GM23338 (cell line): ENCODE results near the gene ASGR1. TPM values are rescaled to one million over a fixed set of nuclear protein-coding genes. Genes with fewer than 3 reads are reported as not detected.

Source experiments
- ATAC-seq: fragments of 200-7000 bp; cut with Tn5 transposase; 3 replicates; pipeline ENCODE4 v1.9.1; 2020
- DNase-seq: peaks from one replicate; pipeline ENCODE4 v3.0.0-alpha.2; 2015; ENCODE audit warnings: low spot score
- H2AFZ ChIP-seq: fragments of 200-600 bp; sonication (generic); 2 replicates; pipeline ENCODE4 v1.8.0; 2016; ENCODE audit warnings: antibody characterized with exemption, mild to moderate bottlenecking, moderate library complexity
- H3F3A ChIP-seq: fragments of 200-600 bp; sonication (generic); replicated peaks from 2 replicates; pipeline ENCODE4 v1.8.0; 2017; ENCODE audit warnings: antibody characterized with exemption, mixed run types, low read depth
- H3K27ac ChIP-seq: fragments of 200-600 bp; sonication (generic); 2 replicates; pipeline ENCODE4 v1.6.1; 2016; ENCODE audit warnings: low read depth
- H3K27me3 ChIP-seq: fragments of 200-600 bp; sonication (generic); 2 replicates; pipeline ENCODE4 v1.8.0; 2016; ENCODE audit warnings: mild to moderate bottlenecking, mixed run types, moderate library complexity; ENCODE audit not compliant: insufficient read depth
- H3K36me3 ChIP-seq: fragments of 200-600 bp; sonication (generic); 2 replicates; pipeline ENCODE4 v1.8.0; 2016; ENCODE audit warnings: mild to moderate bottlenecking; ENCODE audit not compliant: insufficient read depth
- H3K4me1 ChIP-seq: fragments of 200-600 bp; sonication (generic); 2 replicates; pipeline ENCODE4 v1.8.0; 2016; ENCODE audit warnings: mild to moderate bottlenecking, moderate library complexity; ENCODE audit not compliant: insufficient read depth
- H3K4me2 ChIP-seq: fragments of 200-600 bp; sonication (generic); 2 replicates; pipeline ENCODE4 v1.7.1; 2017; ENCODE audit warnings: mixed run types
- H3K4me3 ChIP-seq: fragments of 200-600 bp; sonication (generic); 2 replicates; pipeline ENCODE4 v1.6.1; 2016; ENCODE audit warnings: mixed run types
- H3K79me2 ChIP-seq: fragments of 200-600 bp; sonication (generic); replicated peaks from 2 replicates; pipeline ENCODE4 v1.8.0; 2017; ENCODE audit warnings: mild to moderate bottlenecking; ENCODE audit not compliant: insufficient read depth
- H3K9me2 ChIP-seq: fragments of 200-600 bp; sonication (generic); 2 replicates; pipeline ENCODE4 v1.8.0; 2017; ENCODE audit not compliant: insufficient read depth
- H4K20me1 ChIP-seq: fragments of 200-600 bp; sonication (generic); replicated peaks from 2 replicates; pipeline ENCODE4 v1.8.0; 2017; ENCODE audit warnings: mild to moderate bottlenecking; ENCODE audit not compliant: insufficient read depth
- H3K27ac Mint-ChIP-seq: 2 replicates; pipeline ENCODE4 v1.8.0; 2020; ENCODE audit warnings: inconsistent platforms, mild to moderate bottlenecking, moderate library complexity, mixed read lengths
- H3K27me3 Mint-ChIP-seq: 3 replicates; pipeline ENCODE4 v1.8.0; 2022; ENCODE audit warnings: low read depth, mild to moderate bottlenecking, moderate library complexity, mixed read lengths, inconsistent platforms; ENCODE audit not compliant: insufficient read depth, poor library complexity
- H3K36me3 Mint-ChIP-seq: 3 replicates; pipeline ENCODE4 v1.8.0; 2021; ENCODE audit warnings: low read depth, mild to moderate bottlenecking, inconsistent platforms, moderate library complexity, mixed read lengths
- H3K4me1 Mint-ChIP-seq: 3 replicates; pipeline ENCODE4 v1.8.0; 2020; ENCODE audit warnings: mild to moderate bottlenecking, inconsistent platforms, mixed read lengths
- H3K4me3 Mint-ChIP-seq: 3 replicates; pipeline ENCODE4 v1.8.0; 2021; ENCODE audit warnings: moderate library complexity, mild to moderate bottlenecking, inconsistent platforms, mixed read lengths
- H3K9me3 Mint-ChIP-seq: 3 replicates; pipeline ENCODE4 v1.8.0; 2020; ENCODE audit warnings: moderate library complexity, mild to moderate bottlenecking, inconsistent platforms, mixed read lengths
- CREB1 ChIP-seq: fragments of 250-450 bp; sonication (Bioruptor Pico); IDR thresholded peaks from 2 replicates; pipeline ENCODE4 v1.5.0; 2020; ENCODE audit warnings: low read depth, mild to moderate bottlenecking, moderate library complexity
- EZH2 ChIP-seq: fragments of 200-600 bp; sonication (generic); IDR thresholded peaks from one replicate; pipeline ENCODE4 v1.8.0; 2017; ENCODE audit warnings: antibody characterized with exemption, mild to moderate bottlenecking, low read depth; ENCODE audit not compliant: unreplicated experiment
- EZH2phosphoT487 ChIP-seq: fragments of 200-600 bp; sonication (generic); IDR thresholded peaks from one replicate; pipeline ENCODE4 v1.8.1; 2018; ENCODE audit warnings: antibody characterized with exemption; ENCODE audit not compliant: unreplicated experiment
- JUNB ChIP-seq: IDR thresholded peaks from one replicate; pipeline ENCODE4 v1.6.1; 2016; ENCODE audit warnings: antibody characterized with exemption; ENCODE audit not compliant: unreplicated experiment
- NANOG ChIP-seq: IDR thresholded peaks from 2 replicates; pipeline ENCODE4 v1.6.1; 2016; ENCODE audit warnings: antibody characterized with exemption, borderline replicate concordance
- ZNF114 ChIP-seq: fragments of 250-450 bp; sonication (Bioruptor Pico); IDR thresholded peaks from 2 replicates; pipeline ENCODE4 v1.5.0; 2020; ENCODE audit warnings: mild to moderate bottlenecking, moderate library complexity
- polyA plus RNA-seq: library from polyadenylated mRNA; unstranded; fragments of >200 nt; fragmentation: Nextera tagmentation; extraction: Ambion mirVana; gene quantifications from 2 replicates; pipeline ENCODE4 v1.2.1, GENCODE V29; 2016
- total RNA-seq: library from RNA; depleted of rRNA; stranded (reverse); fragments of >200 nt; shearing (Covaris generic); gene quantifications from 2 replicates; pipeline ENCODE4 v1.2.3, GENCODE V29; 2014
- TF ChIP-seq, protein P1 (sequence below): fragments of 250-450 bp; sonication (Bioruptor Pico); IDR thresholded peaks from 2 replicates; pipeline ENCODE4 v1.5.0; 2020; ENCODE audit warnings: mild to moderate bottlenecking, moderate library complexity
- TF ChIP-seq, protein P2 (sequence below): IDR thresholded peaks from one replicate; pipeline ENCODE4 v1.6.1; 2018; ENCODE audit warnings: antibody characterized with exemption; ENCODE audit not compliant: unreplicated experiment
- TF ChIP-seq, protein P3 (sequence below), 2 experiments: fragments of 200-600 bp in 1 of 2; sonication (generic) in 1 of 2; conservative IDR thresholded peaks; 2 replicates each; pipeline versions ENCODE4 v1.5.1 to v1.6.1; 2016 to 2017; ENCODE audit warnings: antibody characterized with exemption in 2 of 2, low read depth in 2 of 2, mild to moderate bottlenecking in 2 of 2, moderate library complexity in 1 of 2

Gene ASGR1
- total and polyA plus RNA-seq, 2 experiments from 2014 or later: 8.3 to 9.0 TPM

DNA sequence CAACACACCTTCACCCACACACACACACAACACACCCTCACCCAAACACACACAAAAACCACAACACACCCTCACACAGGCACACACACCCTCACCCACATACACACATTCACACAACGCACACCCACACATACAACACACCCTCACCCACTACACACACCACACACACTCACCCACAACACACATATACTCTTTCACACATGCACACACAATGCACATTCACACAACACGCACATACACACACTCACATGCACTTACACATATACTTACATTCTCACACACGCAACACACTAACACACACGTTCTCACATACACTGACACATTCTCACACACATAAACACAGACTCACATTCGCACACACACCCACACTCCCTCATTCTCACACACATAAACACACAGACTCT lies 3.8 kb downstream of the ASGR1 start:
- Histone ChIP-seq H3K27ac (no peak overlapping the region), H3K9me2 (no peaks in the 10 kb centered on the region), H3K4me3 (no peak overlapping the region), H2AFZ (no peak overlapping the region), H3K4me2 (no peak overlapping the region), H3K27me3 (peaks cover 60% of the 10 kb centered on the region), H3F3A (peaks cover 21% of the 10 kb centered on the region), H3K79me2 (no peaks in the 10 kb centered on the region), H3K4me1 (peaks cover 4% of the 10 kb centered on the region; the same call in 1 of the 2 replicates), H4K20me1 (no peaks in the 10 kb centered on the region), H3K36me3 (no peaks in the 10 kb centered on the region)
- Mint-ChIP-seq H3K27ac (no peak overlapping the region), H3K27me3 (peaks cover 16% of the 10 kb centered on the region), H3K4me1 (peaks cover 12% of the 10 kb centered on the region; the same call in 2 of the 3 replicates), H3K36me3 (peaks cover 5% of the 10 kb centered on the region; the same call in 2 of the 3 replicates), H3K4me3 (no peak overlapping the region), H3K9me3 (no peaks in the 10 kb centered on the region)
- ATAC-seq (no peak), DNase-seq (no peak)
- TF ChIP-seq, protein P1, sequence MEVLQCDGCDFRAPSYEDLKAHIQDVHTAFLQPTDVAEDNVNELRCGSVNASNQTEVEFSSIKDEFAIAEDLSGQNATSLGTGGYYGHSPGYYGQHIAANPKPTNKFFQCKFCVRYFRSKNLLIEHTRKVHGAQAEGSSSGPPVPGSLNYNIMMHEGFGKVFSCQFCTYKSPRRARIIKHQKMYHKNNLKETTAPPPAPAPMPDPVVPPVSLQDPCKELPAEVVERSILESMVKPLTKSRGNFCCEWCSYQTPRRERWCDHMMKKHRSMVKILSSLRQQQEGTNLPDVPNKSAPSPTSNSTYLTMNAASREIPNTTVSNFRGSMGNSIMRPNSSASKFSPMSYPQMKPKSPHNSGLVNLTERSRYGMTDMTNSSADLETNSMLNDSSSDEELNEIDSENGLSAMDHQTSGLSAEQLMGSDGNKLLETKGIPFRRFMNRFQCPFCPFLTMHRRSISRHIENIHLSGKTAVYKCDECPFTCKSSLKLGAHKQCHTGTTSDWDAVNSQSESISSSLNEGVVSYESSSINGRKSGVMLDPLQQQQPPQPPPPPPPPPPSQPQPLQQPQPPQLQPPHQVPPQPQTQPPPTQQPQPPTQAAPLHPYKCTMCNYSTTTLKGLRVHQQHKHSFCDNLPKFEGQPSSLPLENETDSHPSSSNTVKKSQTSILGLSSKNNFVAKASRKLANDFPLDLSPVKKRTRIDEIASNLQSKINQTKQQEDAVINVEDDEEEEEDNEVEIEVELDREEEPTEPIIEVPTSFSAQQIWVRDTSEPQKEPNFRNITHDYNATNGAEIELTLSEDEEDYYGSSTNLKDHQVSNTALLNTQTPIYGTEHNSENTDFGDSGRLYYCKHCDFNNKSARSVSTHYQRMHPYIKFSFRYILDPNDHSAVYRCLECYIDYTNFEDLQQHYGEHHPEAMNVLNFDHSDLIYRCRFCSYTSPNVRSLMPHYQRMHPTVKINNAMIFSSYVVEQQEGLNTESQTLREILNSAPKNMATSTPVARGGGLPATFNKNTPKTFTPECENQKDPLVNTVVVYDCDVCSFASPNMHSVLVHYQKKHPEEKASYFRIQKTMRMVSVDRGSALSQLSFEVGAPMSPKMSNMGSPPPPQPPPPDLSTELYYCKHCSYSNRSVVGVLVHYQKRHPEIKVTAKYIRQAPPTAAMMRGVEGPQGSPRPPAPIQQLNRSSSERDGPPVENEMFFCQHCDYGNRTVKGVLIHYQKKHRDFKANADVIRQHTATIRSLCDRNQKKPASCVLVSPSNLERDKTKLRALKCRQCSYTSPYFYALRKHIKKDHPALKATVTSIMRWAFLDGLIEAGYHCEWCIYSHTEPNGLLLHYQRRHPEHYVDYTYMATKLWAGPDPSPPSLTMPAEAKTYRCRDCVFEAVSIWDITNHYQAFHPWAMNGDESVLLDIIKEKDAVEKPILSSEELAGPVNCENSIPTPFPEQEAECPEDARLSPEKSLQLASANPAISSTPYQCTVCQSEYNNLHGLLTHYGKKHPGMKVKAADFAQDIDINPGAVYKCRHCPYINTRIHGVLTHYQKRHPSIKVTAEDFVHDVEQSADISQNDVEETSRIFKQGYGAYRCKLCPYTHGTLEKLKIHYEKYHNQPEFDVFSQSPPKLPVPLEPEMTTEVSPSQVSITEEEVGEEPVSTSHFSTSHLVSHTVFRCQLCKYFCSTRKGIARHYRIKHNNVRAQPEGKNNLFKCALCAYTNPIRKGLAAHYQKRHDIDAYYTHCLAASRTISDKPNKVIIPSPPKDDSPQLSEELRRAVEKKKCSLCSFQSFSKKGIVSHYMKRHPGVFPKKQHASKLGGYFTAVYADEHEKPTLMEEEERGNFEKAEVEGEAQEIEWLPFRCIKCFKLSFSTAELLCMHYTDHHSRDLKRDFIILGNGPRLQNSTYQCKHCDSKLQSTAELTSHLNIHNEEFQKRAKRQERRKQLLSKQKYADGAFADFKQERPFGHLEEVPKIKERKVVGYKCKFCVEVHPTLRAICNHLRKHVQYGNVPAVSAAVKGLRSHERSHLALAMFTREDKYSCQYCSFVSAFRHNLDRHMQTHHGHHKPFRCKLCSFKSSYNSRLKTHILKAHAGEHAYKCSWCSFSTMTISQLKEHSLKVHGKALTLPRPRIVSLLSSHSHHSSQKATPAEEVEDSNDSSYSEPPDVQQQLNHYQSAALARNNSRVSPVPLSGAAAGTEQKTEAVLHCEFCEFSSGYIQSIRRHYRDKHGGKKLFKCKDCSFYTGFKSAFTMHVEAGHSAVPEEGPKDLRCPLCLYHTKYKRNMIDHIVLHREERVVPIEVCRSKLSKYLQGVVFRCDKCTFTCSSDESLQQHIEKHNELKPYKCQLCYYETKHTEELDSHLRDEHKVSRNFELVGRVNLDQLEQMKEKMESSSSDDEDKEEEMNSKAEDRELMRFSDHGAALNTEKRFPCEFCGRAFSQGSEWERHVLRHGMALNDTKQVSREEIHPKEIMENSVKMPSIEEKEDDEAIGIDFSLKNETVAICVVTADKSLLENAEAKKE (CRISPR knock-in tag): no peak
- TF ChIP-seq, protein P2, sequence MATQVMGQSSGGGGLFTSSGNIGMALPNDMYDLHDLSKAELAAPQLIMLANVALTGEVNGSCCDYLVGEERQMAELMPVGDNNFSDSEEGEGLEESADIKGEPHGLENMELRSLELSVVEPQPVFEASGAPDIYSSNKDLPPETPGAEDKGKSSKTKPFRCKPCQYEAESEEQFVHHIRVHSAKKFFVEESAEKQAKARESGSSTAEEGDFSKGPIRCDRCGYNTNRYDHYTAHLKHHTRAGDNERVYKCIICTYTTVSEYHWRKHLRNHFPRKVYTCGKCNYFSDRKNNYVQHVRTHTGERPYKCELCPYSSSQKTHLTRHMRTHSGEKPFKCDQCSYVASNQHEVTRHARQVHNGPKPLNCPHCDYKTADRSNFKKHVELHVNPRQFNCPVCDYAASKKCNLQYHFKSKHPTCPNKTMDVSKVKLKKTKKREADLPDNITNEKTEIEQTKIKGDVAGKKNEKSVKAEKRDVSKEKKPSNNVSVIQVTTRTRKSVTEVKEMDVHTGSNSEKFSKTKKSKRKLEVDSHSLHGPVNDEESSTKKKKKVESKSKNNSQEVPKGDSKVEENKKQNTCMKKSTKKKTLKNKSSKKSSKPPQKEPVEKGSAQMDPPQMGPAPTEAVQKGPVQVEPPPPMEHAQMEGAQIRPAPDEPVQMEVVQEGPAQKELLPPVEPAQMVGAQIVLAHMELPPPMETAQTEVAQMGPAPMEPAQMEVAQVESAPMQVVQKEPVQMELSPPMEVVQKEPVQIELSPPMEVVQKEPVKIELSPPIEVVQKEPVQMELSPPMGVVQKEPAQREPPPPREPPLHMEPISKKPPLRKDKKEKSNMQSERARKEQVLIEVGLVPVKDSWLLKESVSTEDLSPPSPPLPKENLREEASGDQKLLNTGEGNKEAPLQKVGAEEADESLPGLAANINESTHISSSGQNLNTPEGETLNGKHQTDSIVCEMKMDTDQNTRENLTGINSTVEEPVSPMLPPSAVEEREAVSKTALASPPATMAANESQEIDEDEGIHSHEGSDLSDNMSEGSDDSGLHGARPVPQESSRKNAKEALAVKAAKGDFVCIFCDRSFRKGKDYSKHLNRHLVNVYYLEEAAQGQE: no peak
- TF ChIP-seq NANOG (no peak), JUNB (no peak), CREB1 (CRISPR knock-in tag) (no peak), EZH2 (no peak), ZNF114 (CRISPR knock-in tag) (no peak), EZH2phosphoT487 (no peak)
- TF ChIP-seq, protein P3, sequence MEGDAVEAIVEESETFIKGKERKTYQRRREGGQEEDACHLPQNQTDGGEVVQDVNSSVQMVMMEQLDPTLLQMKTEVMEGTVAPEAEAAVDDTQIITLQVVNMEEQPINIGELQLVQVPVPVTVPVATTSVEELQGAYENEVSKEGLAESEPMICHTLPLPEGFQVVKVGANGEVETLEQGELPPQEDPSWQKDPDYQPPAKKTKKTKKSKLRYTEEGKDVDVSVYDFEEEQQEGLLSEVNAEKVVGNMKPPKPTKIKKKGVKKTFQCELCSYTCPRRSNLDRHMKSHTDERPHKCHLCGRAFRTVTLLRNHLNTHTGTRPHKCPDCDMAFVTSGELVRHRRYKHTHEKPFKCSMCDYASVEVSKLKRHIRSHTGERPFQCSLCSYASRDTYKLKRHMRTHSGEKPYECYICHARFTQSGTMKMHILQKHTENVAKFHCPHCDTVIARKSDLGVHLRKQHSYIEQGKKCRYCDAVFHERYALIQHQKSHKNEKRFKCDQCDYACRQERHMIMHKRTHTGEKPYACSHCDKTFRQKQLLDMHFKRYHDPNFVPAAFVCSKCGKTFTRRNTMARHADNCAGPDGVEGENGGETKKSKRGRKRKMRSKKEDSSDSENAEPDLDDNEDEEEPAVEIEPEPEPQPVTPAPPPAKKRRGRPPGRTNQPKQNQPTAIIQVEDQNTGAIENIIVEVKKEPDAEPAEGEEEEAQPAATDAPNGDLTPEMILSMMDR (conservative IDR thresholded peaks at IDR 0.05; ENCODE audit: low read depth in 2 of 2): no peak
